Measurements from ENCODE around the gene ASCC3.

The ASCC3 gene

DNA sequence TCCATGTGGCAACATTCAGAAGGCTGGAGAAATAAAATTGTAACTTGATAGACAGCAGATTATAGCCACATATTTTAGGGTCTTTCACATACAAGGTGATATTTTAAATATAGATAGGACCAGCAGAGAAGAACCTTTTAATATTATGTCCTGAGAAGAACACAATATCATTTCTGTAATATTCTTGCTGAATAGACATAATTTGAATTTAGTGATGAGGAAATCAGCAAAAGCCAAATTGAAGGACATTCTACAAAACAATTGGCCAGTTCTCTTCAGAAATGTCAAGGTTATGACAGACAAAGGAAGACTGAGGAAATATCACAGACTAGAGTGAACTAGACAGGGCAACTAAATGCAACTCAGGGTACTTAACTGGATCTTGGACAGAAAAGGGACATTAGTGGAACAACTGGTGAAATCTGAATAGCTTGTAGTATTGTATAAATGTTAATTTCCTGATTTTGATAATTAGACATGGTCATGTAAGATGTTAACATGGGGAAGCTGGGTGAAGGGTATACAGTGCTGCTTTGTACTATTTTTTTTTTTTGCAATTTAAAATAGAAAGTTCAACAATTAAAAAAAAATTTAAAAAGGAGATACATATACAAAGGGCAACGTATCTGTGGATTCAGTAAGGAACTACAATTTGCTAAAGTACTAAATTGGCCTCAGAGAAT, 281.9 kb downstream of the ASCC3 start:
- no peak for DNase-seq (ENCODE audit: low read depth, low spot score)

DNA sequence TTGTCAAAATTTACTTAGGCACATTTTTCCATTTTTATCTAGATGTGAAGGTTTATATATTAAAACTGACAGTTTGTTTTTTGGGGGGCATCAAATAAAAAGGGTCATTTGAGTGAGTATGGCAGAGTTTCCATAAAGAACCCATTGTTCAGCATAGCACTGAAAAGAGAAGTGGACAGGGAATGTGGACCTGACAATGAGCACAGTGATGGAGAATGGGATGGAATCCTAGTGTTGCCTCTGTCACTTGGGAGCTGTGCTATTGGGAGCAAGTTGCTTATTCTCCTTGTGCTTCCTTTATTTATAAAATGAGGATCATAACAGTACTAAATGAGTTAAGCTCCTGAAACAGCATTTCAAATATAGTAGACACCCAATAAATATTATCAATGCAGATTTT, 285.7 kb downstream of the ASCC3 start:
- DNase-seq (ENCODE audit: low read depth, low spot score): no peak

DNA sequence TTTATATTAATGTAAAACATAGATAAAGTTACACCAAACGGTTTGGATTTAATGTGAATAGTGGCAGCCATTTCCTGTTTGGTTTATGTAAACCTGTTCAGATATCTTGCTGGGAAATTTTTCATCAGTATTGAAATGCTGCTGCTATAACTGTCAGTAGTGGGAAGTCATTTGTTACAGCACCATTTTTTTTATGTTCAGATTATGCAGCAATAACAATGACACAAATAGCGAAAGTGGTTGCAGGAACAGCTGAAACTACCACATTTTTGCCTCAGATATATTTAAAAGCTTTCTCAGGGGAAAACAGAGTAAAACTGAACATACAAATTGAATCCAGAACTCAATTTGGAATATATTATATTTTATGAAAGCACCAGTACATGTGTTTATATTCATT, 287.6 kb downstream of the ASCC3 start:
- DNase-seq (ENCODE audit: low read depth, low spot score): no peak

DNA sequence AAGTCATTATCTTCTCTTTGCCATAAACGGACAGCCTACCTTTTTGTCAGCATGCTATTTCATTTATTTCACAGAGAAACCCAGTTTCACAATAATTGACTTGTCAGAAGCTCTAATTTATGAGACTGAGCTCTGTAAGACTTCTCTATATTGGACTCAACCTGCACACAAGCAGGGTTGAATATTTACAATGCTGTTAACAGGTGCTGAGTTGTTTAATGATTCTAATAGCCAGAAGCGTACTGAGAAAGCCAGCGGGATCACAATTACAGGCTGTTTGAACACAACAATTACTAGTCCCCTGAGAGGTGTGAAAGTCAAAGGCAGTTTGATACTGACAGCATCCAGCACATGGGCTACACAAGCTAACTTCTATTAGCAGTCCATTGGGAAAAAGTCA, 288.2 kb downstream of the ASCC3 start:
- DNase-seq (ENCODE audit: low read depth, low spot score): no peak

DNA sequence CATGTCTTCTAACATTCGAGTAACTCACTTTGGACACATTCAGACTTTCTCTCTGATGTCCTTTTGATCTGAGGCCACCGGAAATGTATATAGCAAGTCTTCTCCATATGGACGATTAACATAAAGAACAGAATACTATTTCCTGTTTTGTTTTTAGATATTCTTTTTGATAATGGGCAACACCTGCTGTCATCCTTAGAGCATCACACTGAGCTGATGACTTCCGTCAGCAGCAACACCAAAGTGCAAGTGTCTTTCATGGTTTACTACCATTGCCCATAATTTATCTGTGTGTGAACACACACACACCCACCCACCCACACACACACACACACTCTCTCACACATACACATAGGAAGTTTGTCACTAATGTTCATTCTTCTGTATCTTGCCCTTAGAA, 303.7 kb downstream of the ASCC3 start:
- no peak for DNase-seq (ENCODE audit: low read depth, low spot score)

DNA sequence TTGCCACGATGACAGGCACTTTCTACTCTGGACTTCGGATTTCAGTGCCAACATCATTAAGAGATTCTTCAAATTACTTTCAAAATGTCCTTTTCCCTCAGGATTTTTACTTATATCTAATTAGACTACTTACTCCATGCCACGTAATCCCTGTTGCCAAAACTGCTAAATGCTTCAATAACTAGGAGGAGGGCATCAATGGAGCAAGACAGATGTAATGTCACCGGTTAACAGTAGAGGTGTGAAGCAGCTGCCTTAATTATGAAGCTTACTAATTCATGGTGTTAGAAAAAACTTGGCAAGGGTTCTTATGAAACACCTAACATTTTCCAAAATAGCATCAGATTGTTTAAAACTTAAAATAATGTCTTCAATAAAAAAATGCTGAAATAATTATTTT, 305.2 kb downstream of the ASCC3 start:
- DNase-seq (ENCODE audit: low read depth, low spot score): no peak

DNA sequence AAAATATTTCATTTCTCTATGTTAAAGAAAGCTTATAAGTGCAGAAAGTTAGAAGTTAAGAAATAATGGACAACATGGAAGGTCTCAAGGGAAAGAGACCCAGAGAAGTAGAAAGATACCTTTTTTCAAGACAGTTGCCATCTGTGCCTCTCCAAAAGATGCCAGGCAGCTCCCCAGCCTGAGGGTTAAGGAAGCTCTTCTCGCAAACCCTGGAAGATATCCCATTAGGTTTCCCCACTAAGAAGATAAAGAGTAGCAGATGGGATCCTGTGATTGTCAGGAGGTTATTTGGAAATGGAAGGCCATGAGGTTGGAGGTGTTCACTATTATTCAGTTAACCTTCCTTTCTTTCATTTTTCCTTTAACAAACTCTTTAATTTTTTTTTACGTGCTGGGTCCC, 306.3 kb downstream of the ASCC3 start:
- no peak for DNase-seq (ENCODE audit: low read depth, low spot score)

DNA sequence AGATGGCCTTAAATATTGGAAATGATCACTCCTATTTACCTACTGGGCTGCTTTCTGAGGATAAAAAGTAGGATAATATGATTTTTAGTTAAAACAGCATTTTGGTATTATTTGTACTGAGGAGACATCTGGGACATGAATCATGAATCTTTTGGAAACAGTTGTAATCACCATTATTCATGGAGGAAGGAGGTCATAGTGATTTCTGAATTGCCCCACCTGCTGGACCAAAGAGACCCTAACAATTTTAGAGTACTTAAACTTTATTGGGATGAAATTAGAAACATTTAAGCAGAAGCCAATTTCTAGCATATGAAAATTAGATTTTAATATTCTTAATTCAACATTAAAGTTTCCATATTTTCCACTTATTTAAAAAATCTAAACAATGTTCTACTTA, 308.0 kb downstream of the ASCC3 start:
- no peak for DNase-seq (ENCODE audit: low read depth, low spot score)

DNA sequence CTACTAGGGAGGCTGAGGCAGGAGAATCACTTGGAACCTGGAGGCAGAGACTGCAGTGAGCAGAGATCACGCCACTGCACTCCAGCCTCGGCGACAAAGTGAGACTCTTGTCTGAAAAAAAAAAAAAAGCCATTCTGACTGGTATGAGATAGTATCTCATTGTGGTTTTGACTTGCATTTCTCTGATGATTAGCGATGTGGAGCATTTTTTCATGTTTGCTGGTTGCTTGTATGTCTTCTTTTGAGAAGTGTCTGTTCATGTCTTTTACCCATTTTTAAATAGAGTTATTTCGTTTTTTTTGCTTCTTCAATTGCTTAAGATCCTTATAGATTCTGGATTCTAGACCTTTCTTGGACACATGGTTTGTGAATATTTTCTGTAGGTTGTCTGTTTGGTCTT, 312.9 kb downstream of the ASCC3 start:
- DNase-seq (ENCODE audit: low read depth, low spot score): no peak

DNA sequence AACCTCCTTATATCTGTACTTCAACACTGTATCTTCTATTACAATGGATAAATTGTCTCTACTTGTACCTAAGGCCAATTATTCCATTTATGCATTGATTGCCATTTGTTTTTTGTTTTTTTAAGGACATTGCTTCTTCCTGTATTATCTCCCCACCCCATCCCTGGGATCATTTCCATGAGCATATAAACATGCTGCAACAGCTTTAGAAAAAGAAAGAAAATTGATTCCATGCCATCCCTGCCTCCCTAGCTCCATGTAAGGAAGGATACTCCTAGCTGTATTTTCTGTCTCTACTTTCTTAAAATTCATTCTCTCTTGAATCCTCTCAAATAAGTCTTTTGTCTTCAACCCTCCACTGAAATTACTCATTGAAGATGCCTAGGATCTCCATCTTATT, 314.6 kb downstream of the ASCC3 start:
- DNase-seq (ENCODE audit: low read depth, low spot score): no peak

DNA sequence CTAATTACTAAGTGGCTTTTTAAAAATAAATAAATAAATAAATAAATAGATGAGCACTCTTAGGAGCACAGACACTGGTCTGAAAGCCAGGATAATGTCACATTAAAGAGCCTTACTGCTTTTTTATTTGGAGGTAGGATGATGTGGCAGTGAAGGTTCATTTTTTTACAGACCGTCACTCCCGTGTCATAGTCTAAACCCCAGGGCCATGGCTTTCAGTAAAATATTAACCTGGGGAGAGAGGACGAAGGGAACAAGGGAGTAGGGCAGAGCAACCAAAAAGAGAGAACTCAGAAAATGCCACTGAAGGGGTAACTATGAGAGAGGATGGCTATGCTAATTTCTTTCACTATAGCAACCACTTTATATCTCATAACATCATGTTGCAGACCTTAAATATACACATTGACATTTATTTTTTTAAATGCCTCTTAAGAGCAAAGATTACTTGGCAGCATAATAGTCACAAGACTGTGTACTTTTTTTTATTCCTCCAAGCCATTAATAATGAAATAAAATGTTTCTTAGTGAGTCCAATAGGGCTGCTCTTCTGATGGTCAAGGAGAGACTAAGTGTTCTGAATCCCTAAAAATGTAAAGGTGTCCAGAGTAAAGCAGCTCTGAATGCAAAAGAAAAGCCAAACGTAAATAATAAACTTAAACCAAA, 315.6 kb downstream of the ASCC3 start:
- no peak for DNase-seq (ENCODE audit: low read depth, low spot score)

DNA sequence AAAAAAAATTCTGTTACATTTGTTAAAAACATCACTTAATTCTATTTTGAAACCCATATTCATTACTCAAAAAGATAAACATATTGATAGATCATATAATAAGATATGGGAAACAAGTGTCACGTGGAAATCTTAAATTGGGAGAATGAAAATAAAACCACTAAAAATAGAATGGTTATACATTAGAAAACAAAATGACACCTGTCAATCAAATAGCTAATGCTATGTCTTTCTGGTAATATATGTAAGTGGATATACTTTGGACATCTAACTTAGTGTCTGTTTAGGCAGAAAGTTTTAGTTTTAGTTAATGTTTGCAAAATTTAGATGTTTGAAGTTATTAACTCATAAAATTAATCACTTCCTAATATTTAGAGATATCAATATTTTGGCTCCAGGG, 321.3 kb downstream of the ASCC3 start:
- DNase-seq (ENCODE audit: low read depth, low spot score): no peak

DNA sequence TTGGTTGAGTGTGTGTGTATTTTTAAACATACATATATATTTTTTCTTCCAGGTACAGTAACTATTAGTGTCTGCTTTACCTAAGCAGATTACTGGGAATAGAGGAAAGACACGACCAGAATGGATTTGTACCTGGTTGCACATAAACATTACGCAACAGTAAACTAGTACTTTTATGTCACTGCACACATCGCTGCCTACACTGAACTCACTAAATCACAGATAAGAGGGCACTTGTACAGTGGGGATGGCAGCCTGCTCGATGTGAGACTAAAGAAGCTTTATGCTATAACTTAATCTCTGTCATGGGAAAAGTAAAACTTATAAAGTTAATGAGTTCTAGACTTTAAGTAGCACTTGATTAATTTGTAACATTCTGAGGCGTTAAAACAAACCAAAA, 326.9 kb downstream of the ASCC3 start:
- DNase-seq (ENCODE audit: low read depth, low spot score): no peak

DNA sequence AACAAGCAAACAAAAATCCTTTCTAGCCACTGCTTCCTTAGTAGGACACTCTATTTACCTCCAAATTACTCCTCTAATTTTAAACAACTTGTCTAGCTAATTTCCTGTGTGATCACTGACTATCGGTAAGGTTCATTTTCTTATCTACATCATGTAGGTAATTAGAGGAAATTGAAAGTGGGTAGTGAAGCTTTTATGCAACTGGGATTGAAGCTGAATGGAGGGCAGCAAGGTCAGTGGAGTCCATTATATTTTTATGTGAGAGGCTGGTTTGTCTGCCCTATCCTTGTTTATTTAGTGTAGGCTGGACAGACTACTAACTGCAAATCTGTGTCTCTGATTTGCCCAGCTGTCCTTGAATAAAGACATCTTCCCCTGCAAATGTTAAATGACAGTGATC, 327.9 kb downstream of the ASCC3 start:
- DNase-seq (ENCODE audit: low read depth, low spot score): no peak

DNA sequence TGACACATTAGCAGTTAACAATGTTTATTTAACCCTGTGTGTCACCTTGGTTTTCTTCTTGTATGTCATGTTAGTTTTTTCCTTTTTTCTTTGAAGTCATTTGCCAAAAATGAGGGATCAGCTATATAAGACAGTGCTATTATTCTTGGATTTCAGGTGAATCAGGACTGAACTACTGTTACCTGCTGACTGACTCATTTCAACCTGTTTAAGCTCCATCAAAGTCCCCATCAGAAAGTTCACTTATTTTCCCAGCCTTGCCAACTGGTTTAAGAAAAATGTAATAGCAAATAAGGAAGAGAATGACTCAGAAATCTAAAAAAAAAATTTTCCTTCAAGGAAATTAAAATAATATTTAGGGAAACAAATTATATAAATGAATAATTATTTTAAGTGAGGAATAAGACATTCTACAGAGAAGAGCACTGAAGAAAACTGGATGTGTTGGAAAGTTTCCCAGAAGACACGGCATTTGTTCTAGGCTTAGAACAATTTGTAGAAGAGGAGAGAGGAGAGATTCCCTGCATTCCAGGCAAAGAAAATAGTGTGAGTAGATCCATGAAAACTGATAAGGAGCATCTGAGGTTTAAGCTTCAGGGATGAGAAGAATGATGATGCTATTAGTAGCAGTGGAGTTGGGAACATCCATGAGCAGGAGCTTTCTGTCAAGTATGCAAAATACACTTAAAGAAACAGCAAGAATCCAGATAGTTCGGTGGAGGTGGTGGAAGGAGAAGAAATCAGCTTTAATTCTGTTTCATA, 331.5 kb downstream of the ASCC3 start:
- no peak for DNase-seq (ENCODE audit: low read depth, low spot score)

DNA sequence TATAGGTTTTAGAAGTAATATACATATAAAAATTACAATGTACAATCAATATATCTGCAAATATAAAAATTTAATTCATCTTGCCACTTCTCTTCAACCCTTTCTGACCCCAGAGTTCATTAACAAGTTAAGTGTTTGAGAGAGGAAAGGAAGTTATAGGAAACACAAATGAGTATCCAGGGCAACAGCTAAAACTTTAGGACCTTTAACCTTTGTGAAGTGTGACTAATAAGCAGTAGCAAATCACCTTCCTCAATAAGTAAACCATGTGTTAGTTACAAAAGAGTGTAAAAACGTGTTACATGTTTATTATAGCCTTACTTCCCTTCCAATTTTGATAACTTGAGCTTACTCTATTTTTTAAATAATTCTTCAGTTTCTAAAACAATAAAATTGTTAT, 343.0 kb downstream of the ASCC3 start:
- no peak for DNase-seq (ENCODE audit: low read depth, low spot score)

DNA sequence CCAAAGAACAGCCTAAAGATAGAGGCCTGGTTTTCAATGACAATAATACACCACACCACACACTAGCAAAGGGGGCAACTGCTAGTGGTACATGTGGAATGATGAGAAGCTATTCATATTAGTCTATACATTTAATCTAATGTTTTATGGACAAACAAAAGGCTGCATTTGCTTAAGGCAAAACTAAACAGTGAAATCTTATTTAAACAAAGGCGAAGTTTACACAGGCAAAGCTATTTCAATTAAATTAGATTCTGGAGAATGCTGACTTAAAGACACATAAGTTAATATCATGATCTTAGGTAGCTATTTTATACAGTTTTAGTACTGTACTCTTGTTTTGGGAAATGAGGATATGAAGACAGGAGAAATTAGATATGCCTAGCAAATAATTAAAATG, 362.5 kb downstream of the ASCC3 start:
- DNase-seq (ENCODE audit: low read depth, low spot score): no peak

DNA sequence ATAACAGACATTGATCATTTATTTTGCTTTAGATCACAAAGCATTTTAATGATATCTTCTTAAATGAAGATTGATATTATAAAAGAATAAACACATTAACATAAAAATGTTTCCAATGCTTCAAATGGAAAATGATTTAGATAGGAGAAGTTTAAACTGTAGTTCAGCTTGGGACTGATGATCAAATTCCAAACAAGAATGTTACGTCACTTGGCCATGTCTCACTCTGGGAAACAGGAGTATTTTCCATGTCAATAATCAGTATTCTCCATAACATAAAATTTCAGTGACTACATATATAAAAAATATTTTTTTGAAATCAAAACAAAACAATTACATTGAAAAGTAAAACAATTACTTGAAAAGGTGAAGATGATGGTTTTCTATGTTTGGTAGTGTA, 363.5 kb downstream of the ASCC3 start:
- DNase-seq (ENCODE audit: low read depth, low spot score): no peak

DNA sequence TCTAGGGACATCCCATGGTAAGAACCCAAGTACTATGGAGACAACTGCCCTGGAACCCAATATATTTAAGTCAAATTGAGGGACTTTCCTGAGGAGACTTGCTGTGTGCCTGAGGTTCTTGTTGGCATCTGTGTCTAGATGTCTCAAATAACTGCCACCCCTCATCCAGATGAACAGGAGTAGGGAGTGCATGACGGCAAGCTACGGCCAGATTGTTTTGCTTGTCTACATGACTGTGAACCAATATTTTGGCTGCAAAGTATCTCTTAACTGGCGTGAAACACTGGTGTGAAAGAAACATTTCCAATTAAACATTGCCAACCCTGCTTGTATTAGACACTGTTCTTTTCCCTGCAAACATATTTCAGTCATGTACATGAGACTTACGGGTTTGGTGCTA, 364.0 kb downstream of the ASCC3 start:
- DNase-seq (ENCODE audit: low read depth, low spot score): no peak

DNA sequence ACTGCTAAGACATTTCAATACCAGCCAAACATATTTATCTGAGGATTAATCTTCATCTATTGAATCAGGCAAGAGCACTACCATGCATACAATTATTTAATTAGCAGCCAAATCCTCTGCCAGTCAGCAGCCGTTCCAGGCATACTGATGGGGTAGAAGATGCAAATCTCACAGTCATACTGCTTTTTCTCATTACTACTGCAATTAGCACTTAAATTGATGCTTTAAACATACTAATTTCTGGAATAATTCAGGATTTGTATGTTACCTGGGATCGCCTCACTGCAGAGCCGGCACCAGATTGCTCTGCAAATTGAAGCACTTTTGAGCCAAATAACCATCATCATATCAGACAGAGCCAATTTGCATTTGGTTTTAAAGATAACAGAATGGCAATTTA, 366.5 kb downstream of the ASCC3 start:
- no peak for DNase-seq (ENCODE audit: low read depth, low spot score)

DNA sequence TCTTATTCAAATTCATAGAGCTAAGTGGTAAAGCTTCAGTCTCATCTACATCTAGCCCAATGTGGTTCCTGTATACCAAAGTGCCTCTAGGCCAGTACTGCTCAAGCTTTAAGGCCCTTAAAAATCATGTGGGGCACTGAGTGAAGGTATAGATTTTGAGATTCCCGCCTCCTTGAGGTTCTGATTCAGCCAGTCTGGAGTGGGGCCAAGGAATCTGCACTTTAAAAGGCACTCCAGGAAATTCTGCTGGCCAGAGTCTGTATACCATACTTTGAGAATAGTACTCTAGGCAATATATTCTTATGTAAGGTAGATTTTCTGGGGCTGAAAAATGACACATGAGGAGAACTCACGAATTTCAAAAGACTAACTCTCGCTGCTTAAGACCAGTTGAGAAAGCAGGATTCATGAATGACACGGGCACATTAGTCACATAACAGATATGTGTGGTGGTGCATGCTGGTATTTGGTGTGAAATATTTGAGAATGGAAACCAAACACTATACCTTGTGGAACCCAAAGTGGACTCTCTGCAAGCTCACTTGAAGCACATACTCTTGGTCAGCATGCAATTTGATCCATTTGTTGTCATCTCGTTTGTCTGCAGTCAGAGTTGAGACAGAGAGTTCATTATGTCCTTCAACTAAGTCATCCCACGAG, 368.8 kb downstream of the ASCC3 start:
- no peak for DNase-seq (ENCODE audit: low read depth, low spot score)

DNA sequence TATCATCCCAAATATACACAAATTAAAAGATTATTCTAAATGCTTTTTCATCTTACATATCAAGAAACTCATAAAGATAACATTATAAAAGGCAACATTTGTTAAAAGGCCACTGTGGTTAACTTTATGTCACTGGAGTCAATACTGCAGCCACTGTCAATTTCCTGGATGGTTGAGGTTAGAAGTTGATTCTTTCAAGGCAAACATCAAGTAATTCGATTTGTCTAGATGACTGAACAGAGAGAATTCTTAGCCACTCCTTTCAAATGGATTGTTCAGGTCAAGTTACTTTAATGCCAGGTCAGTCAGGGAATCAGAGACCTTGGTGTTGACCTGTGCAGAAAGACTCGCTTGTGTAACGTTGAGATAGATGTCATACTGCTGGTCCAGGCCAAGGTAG, 372.0 kb downstream of the ASCC3 start:
- DNase-seq (ENCODE audit: low read depth, low spot score): no peak

DNA sequence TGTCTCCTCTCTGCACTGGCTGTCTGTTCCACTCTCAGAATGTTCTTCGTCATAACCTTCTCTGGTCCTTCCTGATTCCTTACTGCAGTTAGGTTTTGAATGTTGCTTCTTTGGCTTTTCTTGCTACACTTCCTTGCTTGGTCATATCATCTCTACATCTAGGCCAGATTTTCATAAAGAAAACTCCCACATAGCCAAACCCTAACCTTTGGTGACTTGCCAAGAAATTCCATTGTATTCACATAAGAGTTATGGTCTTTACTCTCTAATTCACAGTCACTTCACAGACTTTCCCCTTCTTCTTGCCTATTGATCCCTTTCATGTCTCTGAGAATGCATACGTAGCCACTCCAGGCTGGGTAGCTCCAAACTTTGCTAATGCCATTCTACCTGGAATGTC, 374.5 kb downstream of the ASCC3 start:
- DNase-seq (ENCODE audit: low read depth, low spot score): no peak
